Measurements from ENCODE around the gene GHRL. TPM values are rescaled to one million over a fixed set of nuclear protein-coding genes. Genes with fewer than 3 reads are reported as not detected.
A peak's percentile ranks its signal among the peaks of the same experiment; 100 is the strongest.

Gene GHRL
- total RNA-seq, 1 experiment from 2014 or later = not detected

GRCh38 chr3:10319804-10320203 is 27.1 kb upstream of the GHRL start:
- TF ChIP-seq CTCF (IDR thresholded peaks at IDR 0.05; ENCODE audit: insufficient read depth in 1 of 2, low read depth in 1 of 2, low read length in 1 of 2, severe bottlenecking in 1 of 2, unreplicated experiment in 1 of 2) = no peak
- H3K9me3 ChIP-seq = no peaks in the 10 kb centered on the region
- H3K4me1 ChIP-seq = peaks cover 22% of the 10 kb centered on the region
- peak overlapping the region; percentile 73 for H3K4me3 ChIP-seq (ENCODE audit: low read depth, low read length)
- BruUV-seq (replicated peaks) = no TSS peak
- intact Hi-C loops (cut with micrococcal nuclease; ENCODE audit: unreplicated experiment) = no loop called here
- Mint-ChIP-seq H3K36me3 (ENCODE audit: insufficient read depth, unreplicated experiment) (peaks cover 48% of the 10 kb centered on the region), H3K27ac (ENCODE audit: unreplicated experiment) (peak overlapping the region; percentile 90), H3K4me1 (ENCODE audit: low read depth, unreplicated experiment) (no peaks in the 10 kb centered on the region), H3K9me3 (ENCODE audit: unreplicated experiment) (no peaks in the 10 kb centered on the region), H3K4me3 (ENCODE audit: unreplicated experiment) (peak overlapping the region; percentile 82), H3K27me3 (ENCODE audit: insufficient read depth, unreplicated experiment) (no peaks in the 10 kb centered on the region)
- ChIA-PET CTCF (no interaction called here), POLR2A (no interaction called here)
- no peak for DNase-seq
- H3K27me3 ChIP-seq (replicated peaks; ENCODE audit: control insufficient read depth, insufficient read depth, low read length) = no peaks in the 10 kb centered on the region
- peaks cover 5% of the 10 kb centered on the region for H3K36me3 ChIP-seq (ENCODE audit: control insufficient read depth, insufficient read depth, low read length)

GRCh38 chr3:10319251-10319650 is 26.5 kb upstream of the GHRL start:
- Mint-ChIP-seq H3K9me3 (ENCODE audit: unreplicated experiment) (no peaks in the 10 kb centered on the region), H3K36me3 (ENCODE audit: insufficient read depth, unreplicated experiment) (peaks cover 54% of the 10 kb centered on the region)
- BruUV-seq (replicated peaks) = no TSS peak

GRCh38 chr3:10317961-10318350 is 25.2 kb upstream of the GHRL start:
- intact Hi-C loops (cut with micrococcal nuclease; ENCODE audit: unreplicated experiment) = no loop called here
- no peak for DNase-seq
- H3K36me3 Mint-ChIP-seq (ENCODE audit: insufficient read depth, unreplicated experiment) = peaks cover 66% of the 10 kb centered on the region
- Histone ChIP-seq H3K4me1 (peaks cover 22% of the 10 kb centered on the region), H3K4me3 (ENCODE audit: low read depth, low read length) (no peak overlapping the region), H3K9me3 (no peaks in the 10 kb centered on the region), H3K27me3 (replicated peaks; ENCODE audit: control insufficient read depth, insufficient read depth, low read length) (no peaks in the 10 kb centered on the region), H3K36me3 (ENCODE audit: control insufficient read depth, insufficient read depth, low read length) (peaks cover 7% of the 10 kb centered on the region)
- no peaks in the 10 kb centered on the region for H3K27me3 Mint-ChIP-seq (ENCODE audit: insufficient read depth, unreplicated experiment)
- ChIA-PET CTCF (no interaction called here), POLR2A (no interaction called here)
- H3K27ac Mint-ChIP-seq (ENCODE audit: unreplicated experiment) = no peak overlapping the region
- peak overlapping the region; percentile 48 for H3K4me3 Mint-ChIP-seq (ENCODE audit: unreplicated experiment)
- no peaks in the 10 kb centered on the region for H3K4me1 Mint-ChIP-seq (ENCODE audit: low read depth, unreplicated experiment)
- BruUV-seq (replicated peaks) = no TSS peak
- H3K9me3 Mint-ChIP-seq (ENCODE audit: unreplicated experiment) = no peaks in the 10 kb centered on the region
- no peak for TF ChIP-seq CTCF (IDR thresholded peaks at IDR 0.05; ENCODE audit: insufficient read depth in 1 of 2, low read depth in 1 of 2, low read length in 1 of 2, severe bottlenecking in 1 of 2, unreplicated experiment in 1 of 2)

More at GRCh38 chr3:10319251-10319650, 26.5 kb upstream of the GHRL start:
- no peak for TF ChIP-seq CTCF (IDR thresholded peaks at IDR 0.05; ENCODE audit: insufficient read depth in 1 of 2, low read depth in 1 of 2, low read length in 1 of 2, severe bottlenecking in 1 of 2, unreplicated experiment in 1 of 2)
- ChIA-PET CTCF (no interaction called here), POLR2A (no interaction called here)
- intact Hi-C loops (cut with micrococcal nuclease; ENCODE audit: unreplicated experiment) = no loop called here
- H3K27ac Mint-ChIP-seq (ENCODE audit: unreplicated experiment) = peak overlapping the region; percentile 90
- Histone ChIP-seq H3K36me3 (ENCODE audit: control insufficient read depth, insufficient read depth, low read length) (peaks cover 5% of the 10 kb centered on the region), H3K4me3 (ENCODE audit: low read depth, low read length) (peak overlapping the region; percentile 73; the same call in 1 of the 2 replicates), H3K4me1 (peaks cover 22% of the 10 kb centered on the region), H3K9me3 (no peaks in the 10 kb centered on the region), H3K27me3 (replicated peaks; ENCODE audit: control insufficient read depth, insufficient read depth, low read length) (no peaks in the 10 kb centered on the region)
- DNase-seq = no peak
- no peaks in the 10 kb centered on the region for H3K27me3 Mint-ChIP-seq (ENCODE audit: insufficient read depth, unreplicated experiment)
- H3K4me3 Mint-ChIP-seq (ENCODE audit: unreplicated experiment) = peak overlapping the region; percentile 82
- H3K4me1 Mint-ChIP-seq (ENCODE audit: low read depth, unreplicated experiment) = no peaks in the 10 kb centered on the region

All from Caco-2 (cell line).